ENCODE results near the gene CSF1.

GRCh38 chr1:109893532-109894171 lies 17.0 kb upstream of the CSF1 start:
- TF ChIP-seq CTCF (conservative IDR thresholded peaks at IDR 0.05; ENCODE audit: low read depth, low read length) (no peak), EZH2 (IDR thresholded peaks at IDR 0.05; ENCODE audit: borderline replicate concordance, low read depth, low read length, poor library complexity, severe bottlenecking) (no peak)

Measured in A673 (cell line).